GM21360 (cell line): ENCODE data around the gene CCDC112.
A peak's percentile ranks its signal among the peaks of the same experiment; 100 is the strongest.
"Not testable (repeated sequence)": the region's sequence is repeated elsewhere in the genome, so short reads cannot be mapped to it uniquely, and the experiment has no call there.

Experiments
- ATAC-seq: cut with Tn5 transposase; IDR thresholded peaks from one replicate; pipeline ENCODE4 v1.9.1; 2021; ENCODE audit warnings: mild to moderate bottlenecking, moderate library complexity; ENCODE audit not compliant: unreplicated experiment

CCDC112 gene

GRCh38 chr5:115296124-115297022, at the start of gene CCDC112:
Gene CCDC112, minus strand, starts transcription at chr5:115296654. Its CDS starts 111 bp downstream, at chr5:115296543.
- ATAC-seq = peak; percentile 77

- no peak for ATAC-seq
Measured at GRCh38 chr5:115345344-115345743, 48.9 kb upstream of the CCDC112 start.

GRCh38 chr5:115343855-115344254, 47.4 kb upstream of the CCDC112 start:
- no peak for ATAC-seq

- ATAC-seq = no peak
Measured at GRCh38 chr5:115342590-115343377, 46.3 kb upstream of the CCDC112 start.

GRCh38 chr5:115341745-115342144, 45.3 kb upstream of the CCDC112 start:
- no peak for ATAC-seq

- ATAC-seq = no peak
Measured at GRCh38 chr5:115338851-115339250, 42.4 kb upstream of the CCDC112 start.

GRCh38 chr5:115337882-115338281, 41.4 kb upstream of the CCDC112 start:
- no peak for ATAC-seq

GRCh38 chr5:115336964-115337363, 40.5 kb upstream of the CCDC112 start:
- ATAC-seq = no peak

GRCh38 chr5:115336201-115336720, 39.8 kb upstream of the CCDC112 start:
- ATAC-seq = no peak

GRCh38 chr5:115335301-115335700, 38.8 kb upstream of the CCDC112 start:
- ATAC-seq = no peak

GRCh38 chr5:115333164-115333563, 36.7 kb upstream of the CCDC112 start:
- ATAC-seq = no peak

GRCh38 chr5:115330830-115331229, 34.4 kb upstream of the CCDC112 start:
- ATAC-seq = peak; percentile 46

- ATAC-seq = no peak
Measured at GRCh38 chr5:115329475-115329874, 33.0 kb upstream of the CCDC112 start.

GRCh38 chr5:115328617-115329274, 32.3 kb upstream of the CCDC112 start:
- ATAC-seq = not testable (repeated sequence)

GRCh38 chr5:115325296-115325959, 29.0 kb upstream of the CCDC112 start:
- ATAC-seq = no peak

GRCh38 chr5:115324021-115324420, 27.6 kb upstream of the CCDC112 start:
- ATAC-seq = no peak

GRCh38 chr5:115322729-115323128, 26.3 kb upstream of the CCDC112 start:
- ATAC-seq = no peak

- ATAC-seq = no peak
Measured at GRCh38 chr5:115321309-115321708, 24.9 kb upstream of the CCDC112 start.

GRCh38 chr5:115320515-115320914, 24.1 kb upstream of the CCDC112 start:
- no peak for ATAC-seq

- ATAC-seq = no peak
Measured at GRCh38 chr5:115320006-115320405, 23.6 kb upstream of the CCDC112 start.

GRCh38 chr5:115319007-115319406, 22.6 kb upstream of the CCDC112 start:
- no peak for ATAC-seq
